ENCODE measurements around the gene BDKRB1. TPM values are rescaled to one million over a fixed set of nuclear protein-coding genes. Genes with fewer than 3 reads are reported as not detected.

Gene BDKRB1
- total RNA-seq, 1 donor from 2014 or later: 0.20 TPM

- Histone ChIP-seq H3K79me2 (ENCODE audit: insufficient read depth, low read length) (no peaks in the 10 kb centered on the region), H3K9ac (ENCODE audit: low read length) (no peak overlapping the region), H3K27me3 (ENCODE audit: insufficient read depth, low read length) (no peaks in the 10 kb centered on the region), H3K4me1 (ENCODE audit: insufficient read depth, low read length) (peaks cover 25% of the 10 kb centered on the region), H3K4me3 (ENCODE audit: insufficient read depth, low read depth, low read length) (no peak overlapping the region), H3K36me3 (ENCODE audit: insufficient read depth, low read length) (no peaks in the 10 kb centered on the region), H3K4me2 (ENCODE audit: low read length) (no peak overlapping the region), H4K20me1 (ENCODE audit: insufficient read depth, low read length) (no peaks in the 10 kb centered on the region), H2AFZ (ENCODE audit: low read depth, low read length) (no peak overlapping the region), H3K9me3 (ENCODE audit: insufficient read depth, low read depth, low read length) (no peaks in the 10 kb centered on the region), H3K27ac (ENCODE audit: low read depth, low read length) (no peak overlapping the region)
- Mint-ChIP-seq H3K36me3 (ENCODE audit: low read depth, unreplicated experiment) (peaks cover 3% of the 10 kb centered on the region), H3K27ac (ENCODE audit: unreplicated experiment) (peak overlapping the region; percentile 1), H3K9me3 (ENCODE audit: unreplicated experiment) (peaks cover 2% of the 10 kb centered on the region), H3K4me3 (ENCODE audit: unreplicated experiment) (no peak overlapping the region), H3K27me3 (ENCODE audit: low read depth, unreplicated experiment) (peaks cover 13% of the 10 kb centered on the region), H3K4me1 (ENCODE audit: low read depth, unreplicated experiment) (peaks cover 11% of the 10 kb centered on the region)
- FAIRE-seq (no peak), DNase-seq (ENCODE audit: low read depth) (peak; percentile 64)
- TF ChIP-seq CTCF (IDR thresholded peaks at IDR 0.05; ENCODE audit: insufficient read depth, low read depth, low read length) (no peak), EZH2 (IDR thresholded peaks at IDR 0.05; ENCODE audit: insufficient read depth, low read length) (no peak)
These were observed 11.3 kb downstream of the BDKRB1 start for GRCh38 chr14:96267336-96267735.

- Histone ChIP-seq H3K9me3 (ENCODE audit: insufficient read depth, low read depth, low read length) (no peaks in the 10 kb centered on the region), H2AFZ (ENCODE audit: low read depth, low read length) (no peak overlapping the region), H3K4me3 (ENCODE audit: insufficient read depth, low read depth, low read length) (no peak overlapping the region), H3K36me3 (ENCODE audit: insufficient read depth, low read length) (no peaks in the 10 kb centered on the region), H4K20me1 (ENCODE audit: insufficient read depth, low read length) (no peaks in the 10 kb centered on the region), H3K27ac (ENCODE audit: low read depth, low read length) (no peak overlapping the region), H3K9ac (ENCODE audit: low read length) (no peak overlapping the region), H3K4me1 (ENCODE audit: insufficient read depth, low read length) (peaks cover 25% of the 10 kb centered on the region), H3K27me3 (ENCODE audit: insufficient read depth, low read length) (no peaks in the 10 kb centered on the region), H3K79me2 (ENCODE audit: insufficient read depth, low read length) (no peaks in the 10 kb centered on the region), H3K4me2 (ENCODE audit: low read length) (no peak overlapping the region)
- peaks cover 11% of the 10 kb centered on the region for H3K4me1 Mint-ChIP-seq (ENCODE audit: low read depth, unreplicated experiment)
- H3K27ac Mint-ChIP-seq (ENCODE audit: unreplicated experiment): no peak overlapping the region
- FAIRE-seq: no peak
- no peak for TF ChIP-seq CTCF (IDR thresholded peaks at IDR 0.05; ENCODE audit: insufficient read depth, low read depth, low read length)
- TF ChIP-seq EZH2 (IDR thresholded peaks at IDR 0.05; ENCODE audit: insufficient read depth, low read length): no peak
- H3K27me3 Mint-ChIP-seq (ENCODE audit: low read depth, unreplicated experiment): peaks cover 11% of the 10 kb centered on the region
- peaks cover 2% of the 10 kb centered on the region for H3K9me3 Mint-ChIP-seq (ENCODE audit: unreplicated experiment)
- no peak overlapping the region for H3K4me3 Mint-ChIP-seq (ENCODE audit: unreplicated experiment)
- DNase-seq (ENCODE audit: low read depth): no peak
- peaks cover 3% of the 10 kb centered on the region for H3K36me3 Mint-ChIP-seq (ENCODE audit: low read depth, unreplicated experiment)
These were observed 11.9 kb downstream of the BDKRB1 start for GRCh38 chr14:96267916-96268315.

GRCh38 chr14:96268431-96269358, 12.7 kb downstream of the BDKRB1 start:
- TF ChIP-seq CTCF (IDR thresholded peaks at IDR 0.05; ENCODE audit: insufficient read depth, low read depth, low read length) (no peak), EZH2 (IDR thresholded peaks at IDR 0.05; ENCODE audit: insufficient read depth, low read length) (no peak)
- Mint-ChIP-seq H3K27ac (ENCODE audit: unreplicated experiment) (no peak overlapping the region), H3K27me3 (ENCODE audit: low read depth, unreplicated experiment) (peaks cover 11% of the 10 kb centered on the region), H3K36me3 (ENCODE audit: low read depth, unreplicated experiment) (peaks cover 3% of the 10 kb centered on the region), H3K4me3 (ENCODE audit: unreplicated experiment) (no peak overlapping the region), H3K4me1 (ENCODE audit: low read depth, unreplicated experiment) (peaks cover 11% of the 10 kb centered on the region), H3K9me3 (ENCODE audit: unreplicated experiment) (peaks cover 4% of the 10 kb centered on the region)
- Histone ChIP-seq H3K27me3 (ENCODE audit: insufficient read depth, low read length) (no peaks in the 10 kb centered on the region), H4K20me1 (ENCODE audit: insufficient read depth, low read length) (no peaks in the 10 kb centered on the region), H3K27ac (ENCODE audit: low read depth, low read length) (peak overlapping the region; percentile 53), H3K4me2 (ENCODE audit: low read length) (peak overlapping the region; percentile 49), H3K4me3 (ENCODE audit: insufficient read depth, low read depth, low read length) (no peak overlapping the region), H3K4me1 (ENCODE audit: insufficient read depth, low read length) (peaks cover 29% of the 10 kb centered on the region), H3K36me3 (ENCODE audit: insufficient read depth, low read length) (no peaks in the 10 kb centered on the region), H3K9ac (ENCODE audit: low read length) (no peak overlapping the region), H2AFZ (ENCODE audit: low read depth, low read length) (no peak overlapping the region), H3K79me2 (ENCODE audit: insufficient read depth, low read length) (no peaks in the 10 kb centered on the region), H3K9me3 (ENCODE audit: insufficient read depth, low read depth, low read length) (no peaks in the 10 kb centered on the region)
- peak; percentile 96 for DNase-seq (ENCODE audit: low read depth)
- peak; percentile 84 for FAIRE-seq
